ENCODE measurements around the gene PRKN.

PRKN gene

DNA sequence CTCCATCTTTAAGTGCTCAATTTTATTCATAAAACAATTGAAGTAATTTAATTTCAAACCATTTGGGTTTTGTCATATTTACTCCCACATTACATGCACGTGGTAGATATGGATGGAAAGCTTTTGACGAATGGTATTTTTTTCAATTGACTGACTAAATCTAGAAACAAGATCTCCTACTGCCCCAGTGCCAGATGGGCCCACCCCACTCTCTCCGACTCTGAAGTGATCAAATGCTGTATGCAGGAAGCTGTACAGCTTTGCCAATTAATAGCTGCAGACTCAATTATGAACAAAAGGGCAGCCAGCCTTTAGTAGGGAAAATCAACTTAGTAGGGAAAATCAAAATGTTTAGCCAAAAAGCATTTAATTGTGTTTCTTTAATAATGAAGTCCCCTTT, 46.4 kb upstream of the PRKN start (continued):
- TF ChIP-seq, protein P1, sequence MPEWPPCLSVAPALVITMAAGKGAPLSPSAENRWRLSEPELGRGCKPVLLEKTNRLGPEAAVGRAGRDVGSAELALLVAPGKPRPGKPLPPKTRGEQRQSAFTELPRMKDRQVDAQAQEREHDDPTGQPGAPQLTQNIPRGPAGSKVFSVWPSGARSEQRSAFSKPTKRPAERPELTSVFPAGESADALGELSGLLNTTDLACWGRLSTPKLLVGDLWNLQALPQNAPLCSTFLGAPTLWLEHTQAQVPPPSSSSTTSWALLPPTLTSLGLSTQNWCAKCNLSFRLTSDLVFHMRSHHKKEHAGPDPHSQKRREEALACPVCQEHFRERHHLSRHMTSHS (tag by site-specific recombination; IDR thresholded peaks at IDR 0.05) = no peak
- TF ChIP-seq, protein P2, sequence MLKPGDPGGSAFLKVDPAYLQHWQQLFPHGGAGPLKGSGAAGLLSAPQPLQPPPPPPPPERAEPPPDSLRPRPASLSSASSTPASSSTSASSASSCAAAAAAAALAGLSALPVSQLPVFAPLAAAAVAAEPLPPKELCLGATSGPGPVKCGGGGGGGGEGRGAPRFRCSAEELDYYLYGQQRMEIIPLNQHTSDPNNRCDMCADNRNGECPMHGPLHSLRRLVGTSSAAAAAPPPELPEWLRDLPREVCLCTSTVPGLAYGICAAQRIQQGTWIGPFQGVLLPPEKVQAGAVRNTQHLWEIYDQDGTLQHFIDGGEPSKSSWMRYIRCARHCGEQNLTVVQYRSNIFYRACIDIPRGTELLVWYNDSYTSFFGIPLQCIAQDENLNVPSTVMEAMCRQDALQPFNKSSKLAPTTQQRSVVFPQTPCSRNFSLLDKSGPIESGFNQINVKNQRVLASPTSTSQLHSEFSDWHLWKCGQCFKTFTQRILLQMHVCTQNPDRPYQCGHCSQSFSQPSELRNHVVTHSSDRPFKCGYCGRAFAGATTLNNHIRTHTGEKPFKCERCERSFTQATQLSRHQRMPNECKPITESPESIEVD (tag by site-specific recombination; IDR thresholded peaks at IDR 0.05) = no peak
- no peak for TF ChIP-seq ZNF48 (tag by site-specific recombination; IDR thresholded peaks at IDR 0.05)
- no peak for TF ChIP-seq ZNF514 (tag by site-specific recombination; IDR thresholded peaks at IDR 0.05)
- no peak for TF ChIP-seq ZNF560 (tag by site-specific recombination; IDR thresholded peaks at IDR 0.05; ENCODE audit: borderline replicate concordance)

DNA sequence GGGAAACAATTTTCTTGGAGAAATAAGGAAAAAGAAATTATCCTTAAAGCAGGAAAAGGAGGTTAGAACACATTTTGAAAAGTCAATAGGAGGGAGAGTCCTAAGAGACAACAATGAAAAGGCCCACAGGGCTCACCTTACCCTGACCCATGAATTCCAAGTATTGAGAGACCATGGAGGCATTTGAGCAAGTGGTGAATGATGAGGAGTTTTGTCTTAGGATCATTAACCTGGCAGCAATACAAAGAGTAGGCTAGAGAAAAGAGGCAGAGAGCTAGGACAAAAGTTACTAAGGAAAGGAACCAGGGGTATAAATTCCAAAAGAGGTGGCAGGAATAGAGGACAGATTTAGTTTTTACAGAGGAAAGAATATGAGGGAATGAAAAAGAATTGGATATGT, 44.9 kb upstream of the PRKN start:
- Histone ChIP-seq H3K4me1 (ENCODE audit: control insufficient read depth, insufficient read depth, low read length) (no peaks in the 10 kb centered on the region), H3K9me3 (ENCODE audit: control insufficient read depth, insufficient read depth, low read depth, low read length) (no peaks in the 10 kb centered on the region), H3K4me3 (ENCODE audit: low read depth, low read length) (no peak overlapping the region), H3K27ac (ENCODE audit: extremely low read depth, low read depth, low read length) (no peak overlapping the region), H3K36me3 (ENCODE audit: control insufficient read depth in 2 of 2, insufficient read depth in 1 of 2, low read length in 2 of 2) (no peaks in the 10 kb centered on the region)
- TF ChIP-seq ZNF341 (tag by site-specific recombination; IDR thresholded peaks at IDR 0.05; ENCODE audit: low read depth) (no peak), PRDM10 (tag by site-specific recombination; IDR thresholded peaks at IDR 0.05) (no peak), ZSCAN23 (tag by site-specific recombination; IDR thresholded peaks at IDR 0.05) (no peak), REST (tag by site-specific recombination; IDR thresholded peaks at IDR 0.05) (no peak), ZNF350 (tag by site-specific recombination; IDR thresholded peaks at IDR 0.05) (no peak), ZNF362 (tag by site-specific recombination; IDR thresholded peaks at IDR 0.05) (no peak), ZNF623 (tag by site-specific recombination; IDR thresholded peaks at IDR 0.05) (no peak), ZNF121 (tag by site-specific recombination; IDR thresholded peaks at IDR 0.05) (no peak), ZNF19 (tag by site-specific recombination; IDR thresholded peaks at IDR 0.05; ENCODE audit: low read depth) (no peak), ZNF155 (tag by site-specific recombination; IDR thresholded peaks at IDR 0.05) (no peak), ZSCAN30 (tag by site-specific recombination; IDR thresholded peaks at IDR 0.05) (no peak), ZNF664 (tag by site-specific recombination; IDR thresholded peaks at IDR 0.05) (no peak), SCRT1 (tag by site-specific recombination; IDR thresholded peaks at IDR 0.05; ENCODE audit: borderline replicate concordance) (no peak), ZNF132 (tag by site-specific recombination; IDR thresholded peaks at IDR 0.05; ENCODE audit: borderline replicate concordance) (no peak), GLI2 (tag by site-specific recombination; IDR thresholded peaks at IDR 0.05; ENCODE audit: borderline replicate concordance, low read depth) (no peak)
- TF ChIP-seq, protein P3, sequence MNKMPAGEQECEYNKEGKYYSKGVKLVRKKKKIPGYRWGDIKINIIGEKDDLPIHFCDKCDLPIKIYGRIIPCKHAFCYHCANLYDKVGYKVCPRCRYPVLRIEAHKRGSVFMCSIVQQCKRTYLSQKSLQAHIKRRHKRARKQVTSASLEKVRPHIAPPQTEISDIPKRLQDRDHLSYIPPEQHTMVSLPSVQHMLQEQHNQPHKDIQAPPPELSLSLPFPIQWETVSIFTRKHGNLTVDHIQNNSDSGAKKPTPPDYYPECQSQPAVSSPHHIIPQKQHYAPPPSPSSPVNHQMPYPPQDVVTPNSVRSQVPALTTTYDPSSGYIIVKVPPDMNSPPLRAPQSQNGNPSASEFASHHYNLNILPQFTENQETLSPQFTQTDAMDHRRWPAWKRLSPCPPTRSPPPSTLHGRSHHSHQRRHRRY (tag by site-specific recombination; IDR thresholded peaks at IDR 0.05) = no peak
- CTCF ChIA-PET = no interaction called here
- POLR2A ChIA-PET = no interaction called here
